Fibroblast of skin of left biceps (primary cell): ENCODE results near the gene ATPAF2.
"Not testable (repeated sequence)": the region's sequence is repeated elsewhere in the genome, so short reads cannot be mapped to it uniquely, and the experiment has no call there.

Experiments used
- DNase-seq, 2 experiments: peaks; one replicate each; pipeline ENCODE4 v3.0.0-alpha.2; 2013; ENCODE audit warnings: low read depth in 2 of 2

The ATPAF2 gene

DNA sequence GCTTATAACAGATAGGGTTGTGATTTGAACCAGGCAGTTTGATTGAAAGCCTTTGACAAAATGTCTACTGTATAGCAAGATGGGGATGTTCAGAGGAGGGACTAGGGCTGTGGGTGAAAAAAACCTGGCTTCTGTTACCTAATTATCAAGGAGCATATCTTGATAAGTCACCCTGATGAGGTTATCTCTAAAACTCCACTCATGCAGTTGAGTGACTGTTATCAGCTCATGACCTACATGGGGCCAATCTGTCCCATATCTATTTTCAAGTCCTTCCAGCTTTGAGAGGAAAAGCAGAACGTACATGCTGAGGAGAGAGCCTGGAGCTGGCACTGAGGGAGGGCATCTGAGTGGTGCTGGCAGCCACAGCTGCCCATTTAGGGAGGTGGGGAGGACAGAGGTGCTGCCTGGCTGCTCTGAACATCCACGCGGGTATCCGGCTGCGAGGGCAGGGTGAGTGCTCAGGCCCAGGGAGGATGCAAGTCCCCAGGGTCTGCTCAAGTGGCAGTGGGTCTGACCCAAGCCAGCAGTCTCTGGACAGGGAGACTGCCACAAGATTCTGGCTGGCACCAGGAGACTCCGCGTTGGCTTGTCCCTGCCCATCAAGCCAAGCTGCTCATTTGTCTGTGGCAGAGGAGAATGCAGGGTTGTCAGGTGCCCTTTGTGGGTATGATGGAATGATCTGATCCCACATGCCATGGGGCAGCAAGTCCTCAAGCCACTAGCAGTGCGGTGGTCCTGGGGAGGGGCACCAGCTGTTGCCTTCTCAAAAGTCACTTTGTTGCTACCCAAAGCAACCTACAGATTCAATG lies 29.2 kb downstream of the ATPAF2 start:
- no peak for DNase-seq

DNA sequence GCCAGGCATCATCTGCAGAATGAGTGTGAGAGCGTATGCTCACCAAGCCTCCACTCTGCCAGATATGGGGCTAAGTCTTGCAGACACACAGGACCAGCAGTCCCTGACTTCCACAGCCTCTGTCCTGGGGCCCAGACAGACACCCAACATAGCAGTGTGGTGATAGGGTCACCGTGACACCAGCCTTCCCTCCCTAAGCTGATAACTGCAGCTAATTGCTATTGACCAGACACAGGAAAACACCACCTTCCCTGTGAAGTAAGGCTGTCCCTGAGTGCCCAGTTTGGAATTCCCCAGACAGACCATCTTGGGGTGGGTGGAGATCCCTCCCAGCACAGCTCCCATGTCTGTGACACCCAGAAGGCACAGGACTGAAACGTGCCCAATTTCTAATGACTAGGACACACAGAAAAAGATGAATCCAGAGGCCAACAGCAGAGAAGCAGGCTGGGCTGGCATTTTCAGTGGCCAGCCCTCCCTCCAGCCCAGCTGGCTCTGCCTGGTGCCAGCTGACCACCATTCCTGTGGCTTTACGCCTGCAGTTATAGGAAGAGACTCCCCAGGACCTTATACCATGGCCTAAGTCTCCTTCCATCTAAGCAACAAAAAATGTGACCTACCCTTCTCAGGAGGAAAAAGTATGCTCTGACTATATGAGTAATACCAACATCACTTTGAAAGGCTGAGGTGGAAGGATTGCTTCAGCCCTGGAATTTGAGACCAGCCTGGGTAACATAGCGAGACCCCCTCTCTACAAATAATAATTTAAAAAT lies 30.3 kb downstream of the ATPAF2 start:
- peak; percentile 14 to 19 for DNase-seq

DNA sequence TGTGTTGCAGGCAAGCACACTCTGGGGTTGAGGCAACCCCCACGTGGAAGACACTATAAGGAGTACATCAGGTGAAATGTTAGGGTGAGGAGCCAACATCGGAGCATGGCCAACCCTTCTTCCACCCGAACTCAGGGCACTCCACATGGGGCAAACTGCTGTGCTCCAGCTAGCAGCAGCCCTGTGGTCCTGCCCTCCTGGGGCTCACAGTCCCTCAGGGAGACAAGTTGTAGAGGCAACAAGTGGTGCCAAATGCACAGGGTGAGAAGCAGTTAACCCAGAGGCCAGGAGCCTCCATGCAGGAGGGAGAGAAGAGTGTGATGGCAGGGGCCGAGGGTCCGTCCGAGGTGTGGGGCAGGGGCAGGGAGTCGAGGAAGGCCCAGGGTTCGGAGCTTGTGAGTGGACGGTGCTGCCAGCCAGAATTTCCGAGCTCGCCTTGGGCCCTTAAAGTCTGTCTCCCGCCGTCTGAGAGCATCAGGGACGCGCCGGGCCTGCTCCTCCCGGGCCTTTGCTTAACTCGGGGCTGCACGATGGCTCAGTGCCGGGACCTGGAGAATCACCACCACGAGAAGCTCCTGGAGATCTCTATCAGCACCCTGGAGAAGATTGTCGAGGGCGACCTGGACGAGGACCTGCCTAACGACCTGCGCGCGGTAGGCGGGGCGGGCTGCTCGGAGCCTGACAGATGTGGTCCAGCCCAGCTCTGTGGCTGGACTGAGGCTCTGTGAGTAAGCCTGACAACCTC lies 32.3 kb downstream of the ATPAF2 start:
- no peak for DNase-seq

DNA sequence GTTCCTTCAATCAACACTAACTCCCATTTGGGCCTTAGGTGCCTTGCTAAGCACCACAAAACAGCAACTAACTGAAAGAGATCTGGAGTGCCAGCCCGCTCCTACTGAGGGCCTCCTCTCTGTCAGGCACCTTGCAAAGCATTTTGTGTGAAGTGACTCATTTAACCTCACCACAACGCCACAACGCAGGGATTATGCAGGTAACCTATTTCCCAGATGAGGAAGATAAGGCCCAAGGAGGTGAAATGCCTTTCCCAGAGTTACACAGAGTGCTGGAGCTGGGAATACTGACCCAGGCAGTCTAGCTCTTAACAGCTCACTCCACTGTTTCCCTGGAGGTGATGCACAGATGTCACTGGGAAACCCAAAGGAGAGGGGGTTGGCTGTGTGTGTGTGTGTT lies 33.5 kb downstream of the ATPAF2 start:
- no peak for DNase-seq

DNA sequence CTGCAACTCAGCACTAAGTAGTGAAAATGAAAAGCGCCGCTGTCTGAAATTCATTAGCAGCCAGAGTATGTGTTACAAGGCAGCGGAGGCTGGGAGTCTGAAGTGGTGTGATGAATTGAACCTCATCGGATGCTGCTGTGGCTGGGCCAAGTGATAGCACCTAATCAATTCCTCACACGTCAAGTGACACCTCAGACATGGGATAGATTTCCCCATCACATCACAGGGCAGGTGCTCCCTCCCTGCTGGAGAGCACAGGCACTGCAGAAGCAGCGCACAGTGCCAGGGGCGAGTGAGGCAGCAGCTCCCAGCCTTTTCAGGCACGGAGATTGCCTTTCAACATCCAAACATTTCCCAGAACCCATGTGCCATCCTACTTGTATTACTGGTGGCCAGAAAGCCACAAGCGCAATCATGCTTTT lies 34.1 kb downstream of the ATPAF2 start:
- DNase-seq, result no peak

DNA sequence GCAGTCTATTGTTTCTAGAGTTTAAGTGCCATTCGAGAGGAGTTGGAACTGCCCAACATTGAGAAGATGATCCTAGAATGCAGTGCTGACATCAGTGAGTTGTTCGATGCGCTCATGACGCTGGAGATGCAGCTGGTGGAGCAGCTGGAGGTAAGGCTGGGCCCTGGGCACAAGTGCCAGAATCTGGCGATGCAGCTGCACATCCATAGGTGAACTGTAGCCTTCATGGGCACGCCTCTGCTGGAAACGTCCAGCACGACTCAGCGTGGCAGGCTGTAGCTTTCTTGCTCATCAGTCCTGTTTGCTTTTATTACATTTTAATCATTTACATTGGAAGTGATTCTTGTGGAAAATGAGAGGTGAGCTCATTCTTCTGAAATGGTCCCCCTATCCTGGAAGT lies 34.6 kb downstream of the ATPAF2 start:
- DNase-seq, result no peak

DNA sequence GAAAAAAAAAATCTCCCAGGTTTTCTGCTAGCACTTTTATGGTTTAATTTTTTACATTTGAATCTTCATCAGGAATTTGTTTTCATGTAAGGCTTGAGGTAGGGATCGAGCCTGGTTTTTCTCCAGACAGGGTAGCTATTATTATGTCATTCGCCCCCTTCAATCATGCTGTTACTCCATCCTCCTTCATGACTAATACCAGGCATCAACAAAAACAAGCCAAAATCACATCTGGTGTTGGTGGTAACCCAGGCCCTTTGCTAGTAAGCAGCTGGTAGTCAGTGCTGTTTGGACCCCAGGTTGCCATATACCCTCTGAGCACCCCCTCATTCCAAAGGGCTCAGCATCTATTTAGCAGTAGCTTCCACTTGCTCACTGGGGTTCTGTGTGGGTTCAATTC lies 36.8 kb downstream of the ATPAF2 start:
- DNase-seq, result no peak

DNA sequence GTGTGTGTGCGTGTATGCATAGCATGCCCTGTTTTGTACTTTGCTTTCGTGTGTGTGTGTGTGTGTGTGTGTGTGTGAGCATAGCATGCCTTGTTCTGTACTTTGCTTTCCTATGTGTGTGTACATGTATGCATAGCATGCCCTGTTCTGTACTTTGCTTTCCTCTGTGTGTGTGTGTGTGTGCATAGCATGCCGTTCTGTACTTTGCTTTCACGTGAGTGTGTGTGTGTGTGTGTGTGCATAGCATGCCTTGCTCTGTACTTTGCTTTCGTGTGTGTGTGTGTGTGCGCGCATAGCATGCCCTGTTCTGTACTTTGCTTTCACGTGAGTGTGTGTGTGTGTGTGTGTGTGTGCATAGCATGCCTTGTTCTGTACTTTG lies 38.9 kb downstream of the ATPAF2 start:
- DNase-seq, result no peak

DNA sequence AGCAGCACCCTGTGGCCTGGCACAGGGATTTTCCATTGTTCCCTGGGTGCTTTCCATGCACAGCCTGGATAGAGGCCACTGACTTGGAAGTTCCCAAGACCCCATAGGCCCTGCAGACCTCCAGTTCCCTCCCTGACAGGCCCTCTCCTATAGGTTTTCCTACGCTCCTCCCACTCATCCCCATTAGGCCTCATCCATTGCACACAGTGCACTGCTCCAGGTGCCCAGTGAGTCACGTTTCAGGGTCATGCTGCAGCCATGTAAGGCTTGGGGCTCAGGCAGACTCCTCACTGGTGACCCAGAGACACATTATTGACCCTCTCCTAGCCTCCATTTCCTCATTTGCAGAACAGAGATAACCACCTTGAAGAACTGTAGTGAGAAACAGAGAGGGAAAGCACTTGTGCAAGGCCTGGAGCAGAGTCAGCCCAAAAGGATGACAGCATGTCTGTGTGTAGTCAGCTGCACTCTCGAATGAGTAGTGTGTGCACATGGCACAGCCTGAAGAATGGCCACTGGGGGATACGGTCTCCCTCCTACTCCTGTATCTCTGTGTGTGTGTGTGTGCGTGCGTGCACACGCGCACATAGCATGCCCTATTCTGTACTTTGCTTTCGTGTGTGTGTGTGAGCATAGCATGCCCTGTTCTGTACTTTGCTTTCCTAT lies 39.5 kb downstream of the ATPAF2 start:
- DNase-seq, result no peak

DNA sequence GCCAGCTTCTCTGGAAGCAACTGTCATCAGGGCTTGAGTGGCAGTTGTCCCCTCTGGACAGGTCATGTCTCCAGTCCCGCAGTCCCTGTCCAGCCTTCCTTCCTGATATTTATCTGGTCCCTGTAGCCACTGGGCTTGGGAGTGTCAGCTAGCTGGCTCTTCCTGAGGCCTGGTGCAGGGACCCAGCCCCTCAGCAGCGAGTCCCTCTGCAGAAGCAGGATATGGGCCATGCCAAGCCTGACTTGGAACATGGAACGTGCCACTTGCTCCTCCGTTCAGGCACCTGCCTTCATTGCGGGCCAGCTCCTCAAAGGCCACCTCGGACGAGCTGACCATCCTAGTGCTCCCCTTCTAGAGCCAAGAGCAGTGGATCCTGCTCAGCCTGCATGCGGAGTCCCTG lies 40.0 kb downstream of the ATPAF2 start:
- DNase-seq, result no peak

DNA sequence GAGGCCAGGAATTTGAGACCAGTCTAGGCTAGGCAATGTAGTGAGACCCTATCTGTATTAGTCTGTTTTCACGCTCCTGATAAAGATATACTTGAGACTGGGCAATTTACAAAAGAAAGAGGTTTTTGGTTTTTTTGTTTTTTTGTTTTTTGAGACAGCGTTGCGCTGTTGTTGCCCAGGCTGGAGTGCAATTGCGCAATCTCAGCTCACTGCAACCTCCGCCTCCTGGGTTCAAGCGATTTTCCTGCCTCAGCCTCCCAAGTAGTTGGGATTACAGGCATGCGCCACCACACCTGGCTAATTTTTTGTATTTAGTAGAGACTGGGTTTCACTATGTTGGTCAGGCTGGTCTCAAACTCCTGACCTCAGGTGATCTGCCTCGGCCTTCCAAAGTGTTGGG lies 43.1 kb downstream of the ATPAF2 start:
- not testable (repeated sequence) for DNase-seq

DNA sequence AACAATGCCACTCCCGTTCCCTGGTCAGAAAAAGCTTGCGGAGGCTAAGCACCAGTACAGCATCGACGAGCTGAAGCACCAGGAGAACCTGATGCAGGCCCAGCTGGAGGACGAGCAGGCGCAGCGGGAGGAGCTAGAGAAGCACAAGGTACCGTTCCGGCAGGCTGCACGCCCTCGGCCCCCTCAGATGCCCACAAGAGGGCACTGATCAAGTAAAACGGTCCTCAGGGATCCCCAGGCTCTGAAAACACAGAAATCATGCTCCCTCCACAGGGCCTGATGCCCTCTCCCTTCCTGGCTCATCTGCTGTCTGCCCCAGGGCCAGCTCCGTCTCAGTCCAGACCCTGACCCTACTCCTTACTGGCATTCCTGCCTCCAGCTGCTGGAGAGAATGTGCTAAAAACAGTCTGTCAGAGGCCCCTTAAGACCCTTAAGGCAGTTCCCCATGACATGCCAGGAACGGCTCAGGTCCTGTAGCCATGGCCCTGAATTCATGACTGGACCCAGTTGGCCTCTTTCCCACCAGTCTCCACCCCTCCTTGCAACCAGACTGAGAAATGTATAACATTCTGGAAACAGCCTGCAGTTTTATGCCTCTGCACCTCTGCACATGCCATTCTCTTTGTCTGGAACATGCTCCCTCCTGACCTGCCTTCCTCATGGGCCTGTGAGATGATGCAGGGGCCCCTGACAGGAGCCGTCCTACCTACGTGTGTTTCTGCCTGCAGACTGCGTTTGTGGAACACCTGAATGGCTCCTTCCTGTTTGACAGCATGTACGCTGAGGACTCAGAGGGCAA lies 44.5 kb downstream of the ATPAF2 start:
- DNase-seq, result no peak

DNA sequence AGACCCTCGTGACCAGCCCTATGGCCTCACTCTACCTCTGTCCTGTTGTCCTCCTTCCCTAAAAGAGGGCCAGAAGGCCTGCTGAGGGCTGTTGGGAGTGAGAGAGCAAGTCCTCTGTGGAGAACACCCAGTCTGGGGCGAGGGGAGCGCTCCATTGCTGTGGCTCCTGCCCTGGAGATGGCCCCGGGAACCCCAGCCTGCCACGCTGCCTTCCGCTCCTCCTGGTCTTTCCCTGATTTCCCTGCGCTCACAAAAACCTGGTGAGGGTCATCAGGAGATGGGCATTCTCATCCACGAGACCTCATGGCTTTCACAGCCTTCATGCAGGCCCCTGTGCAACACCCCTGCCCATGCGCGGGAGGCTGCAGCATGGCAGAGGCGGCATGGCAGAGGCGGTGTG lies 45.1 kb downstream of the ATPAF2 start:
- no peak for DNase-seq

DNA sequence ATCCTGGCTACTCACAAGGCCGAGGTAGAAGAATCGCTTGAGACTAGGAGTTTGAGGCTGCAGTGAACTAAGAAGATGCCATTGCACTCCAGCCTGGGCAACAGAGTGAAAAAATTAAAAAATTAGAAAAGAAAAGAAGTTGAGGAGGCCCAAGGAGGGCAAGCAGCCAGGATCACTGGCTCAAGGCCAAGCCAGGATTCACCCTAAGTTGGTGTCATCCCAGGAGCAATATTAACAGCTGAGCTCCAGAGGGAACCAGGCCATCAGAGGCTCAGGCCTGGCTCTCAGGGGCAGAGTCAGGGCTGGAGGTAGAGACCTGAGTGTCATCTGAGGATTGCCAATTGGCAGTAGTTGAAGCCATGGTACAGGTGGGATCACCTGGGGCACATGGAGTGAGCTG lies 45.6 kb downstream of the ATPAF2 start:
- no peak for DNase-seq

DNA sequence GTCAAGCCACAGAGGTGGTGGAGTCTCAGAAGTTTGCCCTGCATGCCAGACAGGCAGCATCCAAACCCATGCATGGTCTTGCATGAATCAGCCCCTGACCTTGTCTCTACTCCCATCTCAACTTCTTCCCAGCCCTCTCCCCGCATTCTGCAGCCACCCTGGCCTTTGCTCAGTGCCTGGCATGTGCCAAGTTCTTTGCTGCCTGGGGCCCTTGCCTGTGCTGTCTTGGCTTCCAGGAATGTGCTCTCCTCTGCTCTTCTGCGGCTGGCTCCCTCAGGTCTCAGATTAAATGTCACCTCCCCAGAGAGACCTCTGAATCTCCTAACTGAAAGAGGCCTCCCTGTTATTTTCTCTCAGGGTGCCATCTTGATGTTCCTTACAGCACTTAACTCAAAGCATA lies 48.7 kb downstream of the ATPAF2 start:
- DNase-seq, result no peak

DNA sequence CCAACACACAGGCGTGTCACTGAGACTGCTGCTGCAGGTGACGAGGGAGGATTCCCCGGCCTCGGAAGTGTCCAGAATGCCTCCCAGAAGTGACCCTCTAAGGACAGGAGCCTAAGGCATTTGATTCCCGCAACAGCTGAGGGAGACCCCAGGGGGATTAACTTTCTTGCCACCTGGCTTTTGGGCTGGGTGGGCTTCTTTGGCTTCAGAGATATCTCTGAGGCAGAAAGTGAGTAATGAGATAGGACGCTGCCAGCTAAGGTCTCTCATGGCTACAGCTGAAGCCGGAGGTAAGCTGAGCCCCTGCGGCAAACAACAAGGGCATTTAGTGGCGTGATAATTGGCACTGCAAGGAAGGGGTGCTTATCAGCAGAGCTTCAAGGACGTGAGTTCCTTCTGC lies 49.4 kb downstream of the ATPAF2 start:
- DNase-seq, result no peak

DNA sequence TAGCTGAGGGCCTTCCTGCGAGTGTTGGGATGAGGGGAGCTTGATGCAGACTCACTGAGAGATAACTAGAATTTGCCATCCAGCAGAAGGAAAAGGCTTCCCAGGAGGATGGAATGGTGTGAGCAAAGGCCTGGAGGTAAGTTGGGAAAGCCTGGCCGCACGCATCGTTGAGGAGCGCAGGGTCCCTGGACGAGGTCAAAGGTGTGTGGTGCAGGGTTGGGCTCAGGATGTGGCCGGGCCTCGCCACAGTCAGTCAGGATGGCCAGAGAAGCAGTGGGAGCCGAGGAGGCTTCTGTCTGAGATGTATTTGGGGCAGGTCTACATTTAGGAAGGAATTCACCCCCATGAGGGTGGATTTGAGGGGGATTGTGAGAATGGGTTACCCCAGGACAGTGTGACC lies 49.9 kb downstream of the ATPAF2 start:
- DNase-seq, result no peak

DNA sequence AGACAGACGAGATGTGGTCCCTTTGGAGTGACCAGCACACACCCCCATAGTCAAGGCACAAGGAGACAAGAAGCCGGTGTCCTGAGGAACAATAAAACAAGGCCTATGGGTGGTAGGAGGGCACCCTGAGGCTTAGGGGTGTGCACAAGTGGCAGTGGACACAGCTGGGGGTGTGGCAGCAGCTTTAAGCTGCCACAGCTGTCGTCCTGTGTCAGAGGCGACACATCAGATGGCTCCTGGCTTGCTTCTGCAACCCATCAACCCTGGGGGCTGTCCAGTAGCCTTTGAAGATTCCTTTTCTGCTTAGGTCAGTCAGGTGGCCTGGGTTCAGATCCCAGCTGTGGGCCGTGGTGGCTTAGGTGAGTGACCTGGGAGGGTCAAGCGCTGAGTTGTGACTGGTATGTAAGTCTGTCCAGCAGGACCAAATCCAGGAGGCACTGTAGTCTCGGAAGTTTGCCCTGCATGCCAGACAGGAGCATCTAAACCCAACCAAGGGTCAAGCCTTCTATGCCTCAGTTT lies 50.5 kb downstream of the ATPAF2 start:
- no peak for DNase-seq

DNA sequence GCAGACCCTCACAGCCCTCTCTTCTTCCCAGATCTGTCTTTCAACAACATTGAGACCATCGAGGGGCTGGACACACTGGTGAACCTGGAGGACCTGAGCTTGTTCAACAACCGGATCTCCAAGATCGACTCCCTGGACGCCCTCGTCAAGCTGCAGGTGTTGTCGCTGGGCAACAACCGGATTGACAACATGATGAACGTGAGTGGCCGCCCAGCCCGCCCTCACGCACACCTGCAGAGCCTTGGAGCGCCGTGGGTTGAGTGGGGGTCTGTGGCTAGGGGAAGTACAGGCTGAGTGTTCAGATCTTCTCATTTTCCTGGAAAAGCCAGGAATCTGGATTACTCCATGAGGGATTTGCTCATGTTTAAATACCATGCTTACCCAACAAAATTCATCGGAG lies 51.1 kb downstream of the ATPAF2 start:
- DNase-seq, result no peak

DNA sequence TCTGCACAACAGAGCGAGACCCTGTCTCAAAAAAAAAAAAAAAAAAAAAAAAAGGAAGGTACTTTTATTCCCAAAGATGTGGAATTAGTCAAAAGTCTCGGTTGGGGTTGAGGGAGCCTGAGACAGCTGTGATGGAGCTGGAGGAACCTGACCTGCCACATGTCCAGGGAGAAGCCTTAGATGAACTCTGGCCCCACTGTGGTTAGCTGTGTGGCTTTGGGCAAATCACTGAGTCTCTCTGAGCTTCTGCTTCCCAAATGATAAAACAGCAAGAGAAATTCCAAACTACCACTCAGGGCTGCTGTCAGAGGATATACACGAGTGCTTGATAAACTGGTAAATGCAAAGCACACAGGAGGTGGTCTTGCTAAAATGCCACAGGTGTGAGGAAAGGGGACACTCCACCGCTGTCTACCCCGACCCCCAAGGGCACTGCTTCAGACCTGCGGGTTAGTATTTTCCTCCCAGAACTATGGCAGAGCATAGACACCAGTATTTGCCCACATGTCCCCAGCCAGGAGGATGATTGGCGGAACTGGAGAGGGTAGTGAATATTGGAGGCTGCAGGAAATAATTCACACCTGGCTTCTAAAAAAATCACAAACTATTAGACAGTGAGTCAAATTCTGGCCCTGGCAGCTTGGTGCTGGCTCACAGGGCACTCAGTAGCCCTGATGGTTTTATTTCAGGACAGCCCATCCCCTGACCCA lies 51.6 kb downstream of the ATPAF2 start:
- no peak for DNase-seq
